ENCODE measurements around the gene SLC16A2.

The SLC16A2 gene

GRCh38 chrX:74545880-74546523, 124.7 kb downstream of the SLC16A2 start:
- TF ChIP-seq EZH2phosphoT487 (IDR thresholded peaks at IDR 0.05; ENCODE audit: borderline replicate concordance) (no peak), CTCF (conservative IDR thresholded peaks at IDR 0.05; ENCODE audit: low read length) (no peak)
- Histone ChIP-seq H3K9me3 (ENCODE audit: insufficient read depth, low read depth, low read length) (no peaks in the 10 kb centered on the region), H3K9ac (ENCODE audit: low read depth, low read length, poor library complexity, severe bottlenecking) (no peak overlapping the region), H3K4me3 (ENCODE audit: low read length, poor library complexity, severe bottlenecking) (no peak overlapping the region), H3K4me2 (ENCODE audit: low read depth, low read length, poor library complexity, severe bottlenecking) (no peak overlapping the region), H3K79me2 (ENCODE audit: insufficient read depth, low read length) (no peaks in the 10 kb centered on the region), H3K9me2 (replicated peaks; ENCODE audit: low read depth, low read length) (no peaks in the 10 kb centered on the region), H3K36me3 (ENCODE audit: insufficient read depth, low read length) (no peaks in the 10 kb centered on the region), H3K4me1 (ENCODE audit: insufficient read depth, low read length, poor library complexity, severe bottlenecking) (no peaks in the 10 kb centered on the region), H3K27me3 (ENCODE audit: insufficient read depth, low read length, poor library complexity, severe bottlenecking) (no peaks in the 10 kb centered on the region), H2AFZ (ENCODE audit: low read length) (no peak overlapping the region), H4K20me1 (ENCODE audit: insufficient read depth, low read length, poor library complexity, severe bottlenecking) (no peaks in the 10 kb centered on the region), H3F3A (ENCODE audit: low read depth) (no peaks in the 10 kb centered on the region)

GRCh38 chrX:74546984-74547383, 125.7 kb downstream of the SLC16A2 start:
- Histone ChIP-seq H3K4me1 (ENCODE audit: insufficient read depth, low read length, poor library complexity, severe bottlenecking) (no peaks in the 10 kb centered on the region), H3F3A (ENCODE audit: low read depth) (no peaks in the 10 kb centered on the region), H3K79me2 (ENCODE audit: insufficient read depth, low read length) (no peaks in the 10 kb centered on the region), H4K20me1 (ENCODE audit: insufficient read depth, low read length, poor library complexity, severe bottlenecking) (no peaks in the 10 kb centered on the region), H3K4me2 (ENCODE audit: low read depth, low read length, poor library complexity, severe bottlenecking) (no peak overlapping the region), H3K36me3 (ENCODE audit: insufficient read depth, low read length) (no peaks in the 10 kb centered on the region), H3K9me3 (ENCODE audit: insufficient read depth, low read depth, low read length) (no peaks in the 10 kb centered on the region), H3K4me3 (ENCODE audit: low read length, poor library complexity, severe bottlenecking) (no peak overlapping the region), H2AFZ (ENCODE audit: low read length) (no peak overlapping the region), H3K27me3 (ENCODE audit: insufficient read depth, low read length, poor library complexity, severe bottlenecking) (no peaks in the 10 kb centered on the region), H3K9me2 (replicated peaks; ENCODE audit: low read depth, low read length) (no peaks in the 10 kb centered on the region), H3K9ac (ENCODE audit: low read depth, low read length, poor library complexity, severe bottlenecking) (no peak overlapping the region)
- TF ChIP-seq EZH2phosphoT487 (IDR thresholded peaks at IDR 0.05; ENCODE audit: borderline replicate concordance) (no peak), CTCF (conservative IDR thresholded peaks at IDR 0.05; ENCODE audit: low read length) (no peak)

- peak overlapping the region; percentile 84 for H2AFZ ChIP-seq (ENCODE audit: low read length)
- peak overlapping the region; percentile 34 for H3K9ac ChIP-seq (ENCODE audit: low read depth, low read length, poor library complexity, severe bottlenecking)
- H4K20me1 ChIP-seq (ENCODE audit: insufficient read depth, low read length, poor library complexity, severe bottlenecking), result no peaks in the 10 kb centered on the region
- no peaks in the 10 kb centered on the region for H3K27me3 ChIP-seq (ENCODE audit: insufficient read depth, low read length, poor library complexity, severe bottlenecking)
- peak overlapping the region; percentile 62 for H3K4me3 ChIP-seq (ENCODE audit: low read length, poor library complexity, severe bottlenecking)
- no peaks in the 10 kb centered on the region for H3F3A ChIP-seq (ENCODE audit: low read depth)
- H3K9me3 ChIP-seq (ENCODE audit: insufficient read depth, low read depth, low read length), result no peaks in the 10 kb centered on the region
- TF ChIP-seq EZH2phosphoT487 (IDR thresholded peaks at IDR 0.05; ENCODE audit: borderline replicate concordance) (no peak), CTCF (conservative IDR thresholded peaks at IDR 0.05; ENCODE audit: low read length) (peak; percentile 92)
- peak overlapping the region; percentile 44 for H3K4me2 ChIP-seq (ENCODE audit: low read depth, low read length, poor library complexity, severe bottlenecking)
- no peaks in the 10 kb centered on the region for H3K36me3 ChIP-seq (ENCODE audit: insufficient read depth, low read length)
- H3K4me1 ChIP-seq (ENCODE audit: insufficient read depth, low read length, poor library complexity, severe bottlenecking), result no peaks in the 10 kb centered on the region
- no peaks in the 10 kb centered on the region for H3K79me2 ChIP-seq (ENCODE audit: insufficient read depth, low read length)
- H3K9me2 ChIP-seq (replicated peaks; ENCODE audit: low read depth, low read length), result no peaks in the 10 kb centered on the region
These were observed 129.1 kb downstream of the SLC16A2 start for GRCh38 chrX:74550295-74550802.

Measured in Loucy (cell line).